ENCODE data around the gene EXD3.
A peak's percentile ranks its signal among the peaks of the same experiment; 100 is the strongest.

Gene EXD3

DNA sequence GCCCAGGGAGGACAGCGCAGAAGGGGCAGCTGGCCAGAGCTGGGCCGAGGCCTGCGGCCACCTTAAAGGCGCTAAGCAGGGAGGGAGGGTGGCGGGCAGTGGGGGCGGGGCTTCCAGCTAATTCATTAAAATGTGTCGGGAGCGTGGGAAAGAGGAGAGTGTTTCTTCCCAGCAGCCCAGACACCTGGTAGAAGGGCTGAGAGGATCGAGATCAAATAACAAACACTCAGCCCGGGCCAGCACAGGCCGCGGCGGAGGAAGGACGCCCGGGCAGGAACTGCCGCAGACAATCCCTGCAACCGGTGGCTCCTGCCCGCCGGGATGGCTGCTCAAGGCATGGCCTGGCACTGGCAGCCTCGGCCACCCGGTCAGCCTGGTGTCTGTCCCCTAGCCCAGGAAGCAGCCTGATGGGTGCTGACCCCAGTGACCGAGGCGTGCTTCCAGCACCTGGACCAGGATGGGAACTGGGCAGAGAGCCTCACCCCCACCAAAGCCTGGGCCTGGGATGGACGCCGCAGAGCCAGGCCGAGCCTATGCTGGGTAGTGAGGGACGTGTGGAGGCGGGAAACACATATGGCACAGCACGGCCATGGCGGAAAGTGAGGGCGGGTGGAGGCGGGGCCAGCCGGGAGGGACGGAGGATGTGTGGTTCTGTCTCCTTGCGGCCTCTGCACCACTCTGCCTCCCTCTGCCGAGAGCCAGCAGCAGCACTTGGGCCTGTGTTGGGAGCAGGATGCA is 117.7 kb downstream of the EXD3 start:
- Histone ChIP-seq H3K9me3 (ENCODE audit: severe bottlenecking) (no peaks in the 10 kb centered on the region), H3K27me3 (ENCODE audit: insufficient read depth, low read depth, severe bottlenecking) (no peaks in the 10 kb centered on the region), H3K27ac (peak overlapping the region; percentile 93), H3K36me3 (no peaks in the 10 kb centered on the region), H3K4me3 (ENCODE audit: low read depth, low read length) (peak overlapping the region; percentile 44)
- DNase-seq: peak; percentile 92
- TF ChIP-seq, protein P1, sequence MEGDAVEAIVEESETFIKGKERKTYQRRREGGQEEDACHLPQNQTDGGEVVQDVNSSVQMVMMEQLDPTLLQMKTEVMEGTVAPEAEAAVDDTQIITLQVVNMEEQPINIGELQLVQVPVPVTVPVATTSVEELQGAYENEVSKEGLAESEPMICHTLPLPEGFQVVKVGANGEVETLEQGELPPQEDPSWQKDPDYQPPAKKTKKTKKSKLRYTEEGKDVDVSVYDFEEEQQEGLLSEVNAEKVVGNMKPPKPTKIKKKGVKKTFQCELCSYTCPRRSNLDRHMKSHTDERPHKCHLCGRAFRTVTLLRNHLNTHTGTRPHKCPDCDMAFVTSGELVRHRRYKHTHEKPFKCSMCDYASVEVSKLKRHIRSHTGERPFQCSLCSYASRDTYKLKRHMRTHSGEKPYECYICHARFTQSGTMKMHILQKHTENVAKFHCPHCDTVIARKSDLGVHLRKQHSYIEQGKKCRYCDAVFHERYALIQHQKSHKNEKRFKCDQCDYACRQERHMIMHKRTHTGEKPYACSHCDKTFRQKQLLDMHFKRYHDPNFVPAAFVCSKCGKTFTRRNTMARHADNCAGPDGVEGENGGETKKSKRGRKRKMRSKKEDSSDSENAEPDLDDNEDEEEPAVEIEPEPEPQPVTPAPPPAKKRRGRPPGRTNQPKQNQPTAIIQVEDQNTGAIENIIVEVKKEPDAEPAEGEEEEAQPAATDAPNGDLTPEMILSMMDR (IDR thresholded peaks at IDR 0.05; ENCODE audit: low read depth, low read length): peak; percentile 58

DNA sequence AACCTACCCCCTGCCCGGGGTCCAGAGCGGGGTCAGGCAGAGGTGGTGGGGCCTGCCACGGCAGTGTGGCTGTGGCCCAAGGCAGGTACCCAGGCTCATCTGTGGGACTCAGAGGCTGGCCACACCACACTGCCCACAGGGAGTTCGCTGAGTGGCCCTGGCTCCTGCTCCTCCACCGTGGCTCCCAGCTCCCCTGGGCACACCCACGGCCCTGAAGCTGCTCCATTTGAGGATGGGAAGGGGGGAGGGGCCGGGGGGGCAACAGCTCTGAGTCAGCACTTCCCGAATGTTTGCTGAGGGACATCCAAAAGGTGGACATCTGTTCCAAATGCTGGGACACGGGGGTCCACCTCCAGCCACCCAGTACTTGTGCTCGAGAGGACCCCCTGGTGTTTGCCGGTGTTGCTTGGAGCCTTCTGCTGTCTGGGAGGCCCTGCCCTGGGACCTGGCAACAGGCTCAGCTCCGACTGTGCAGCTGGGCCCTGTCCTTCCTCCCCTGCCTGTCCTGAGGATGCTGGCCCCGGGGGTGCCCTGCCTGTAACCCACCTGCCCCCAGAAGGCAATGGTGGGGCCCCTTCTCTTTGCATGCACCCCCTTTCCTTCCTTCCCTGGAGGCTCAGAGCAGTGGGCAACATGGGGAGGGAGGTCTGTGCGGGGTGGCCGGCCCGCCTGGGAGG is 118.4 kb downstream of the EXD3 start:
- TF ChIP-seq, protein P1 (IDR thresholded peaks at IDR 0.05; ENCODE audit: low read depth, low read length): 0 out of 2 replicates have a peak, but pooled peaks have one; percentile 38
- peak; percentile 63 for DNase-seq
- H3K36me3 ChIP-seq: peaks cover 3% of the 10 kb centered on the region; the same call in 1 of the 2 replicates

DNA sequence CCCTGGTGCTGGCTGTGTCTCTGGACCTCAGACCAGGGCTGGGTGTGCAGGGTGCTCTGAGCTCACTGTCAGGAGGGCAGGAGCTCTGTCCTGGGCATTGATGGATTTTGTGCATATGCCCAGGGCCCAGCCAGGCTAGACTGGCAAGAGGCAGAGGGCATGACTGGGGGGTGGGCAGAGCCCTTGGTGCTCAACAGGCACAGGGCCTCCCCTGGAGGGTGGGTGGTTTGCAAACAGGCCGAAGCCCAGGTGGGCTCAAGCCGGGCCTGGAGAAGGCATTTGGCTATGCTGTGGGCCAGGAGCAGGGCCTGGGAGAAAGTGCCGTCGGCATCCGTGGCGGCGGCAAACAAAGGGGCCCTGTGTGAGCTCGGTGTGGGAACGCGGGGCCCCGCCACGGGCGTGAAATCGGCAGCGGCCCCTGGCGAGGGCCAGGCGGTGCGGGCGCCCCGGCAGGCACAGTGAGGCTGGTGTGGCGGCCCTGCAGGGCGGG is 119.0 kb downstream of the EXD3 start:
- no peak for DNase-seq
- Histone ChIP-seq H3K27me3 (ENCODE audit: insufficient read depth, low read depth, severe bottlenecking) (no peaks in the 10 kb centered on the region), H3K4me3 (ENCODE audit: low read depth, low read length) (no peak overlapping the region), H3K9me3 (ENCODE audit: severe bottlenecking) (no peaks in the 10 kb centered on the region), H3K27ac (no peak overlapping the region; the same call in 1 of the 2 replicates), H3K36me3 (peaks cover 9% of the 10 kb centered on the region)
- TF ChIP-seq, protein P1 (IDR thresholded peaks at IDR 0.05; ENCODE audit: low read depth, low read length): no peak

More for the DNA sequence above, 118.4 kb downstream of the EXD3 start:
- Histone ChIP-seq H3K27me3 (ENCODE audit: insufficient read depth, low read depth, severe bottlenecking) (no peaks in the 10 kb centered on the region), H3K4me3 (ENCODE audit: low read depth, low read length) (peak overlapping the region; percentile 44), H3K9me3 (ENCODE audit: severe bottlenecking) (no peaks in the 10 kb centered on the region), H3K27ac (peak overlapping the region; percentile 93)

DNA sequence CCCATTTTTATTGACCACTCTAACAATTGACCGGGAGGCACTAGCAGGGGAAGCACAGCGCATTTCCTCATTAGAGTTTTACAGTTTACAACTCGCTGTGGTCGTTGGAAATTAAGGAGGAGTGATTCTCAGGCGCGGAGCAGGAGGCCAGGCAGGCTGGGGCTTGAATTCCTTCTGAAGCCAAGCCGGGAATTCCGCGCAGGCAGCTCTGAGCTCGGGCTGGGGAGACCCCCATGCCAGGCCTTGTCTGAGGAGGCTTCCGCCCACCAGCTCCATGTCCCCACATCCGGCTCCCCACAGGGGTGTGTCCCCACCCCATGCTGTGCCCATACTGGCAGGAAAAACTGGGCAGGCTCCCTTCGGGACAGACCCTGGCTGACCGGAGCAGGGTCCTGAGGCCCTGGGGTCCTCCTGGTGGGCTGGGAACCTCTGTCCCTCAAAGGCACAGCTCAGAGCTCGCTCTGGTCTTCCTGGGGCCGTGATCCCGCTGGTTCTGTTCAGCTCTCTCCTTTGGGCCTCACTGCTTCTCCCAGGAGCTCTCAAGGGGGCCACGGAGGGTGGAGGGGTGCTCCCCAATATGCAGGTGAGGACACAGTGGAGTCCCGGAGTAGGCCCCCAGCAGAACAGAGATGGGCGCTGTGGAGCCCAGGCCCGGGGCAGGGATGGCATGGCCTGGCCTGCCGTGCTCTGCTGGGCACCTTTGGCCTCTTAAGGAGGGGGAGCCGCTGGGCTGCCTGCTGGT is 119.6 kb downstream of the EXD3 start:
- TF ChIP-seq, protein P1 (IDR thresholded peaks at IDR 0.05; ENCODE audit: low read depth, low read length): no peak
- H3K36me3 ChIP-seq: peaks cover 10% of the 10 kb centered on the region
- H3K9me3 ChIP-seq (ENCODE audit: severe bottlenecking): no peaks in the 10 kb centered on the region
- H3K4me3 ChIP-seq (ENCODE audit: low read depth, low read length): peak overlapping the region; percentile 60
- DNase-seq: no peak
- no peaks in the 10 kb centered on the region for H3K27me3 ChIP-seq (ENCODE audit: insufficient read depth, low read depth, severe bottlenecking)
- H3K27ac ChIP-seq: peak overlapping the region; percentile 78; the same call in 1 of the 2 replicates

DNA sequence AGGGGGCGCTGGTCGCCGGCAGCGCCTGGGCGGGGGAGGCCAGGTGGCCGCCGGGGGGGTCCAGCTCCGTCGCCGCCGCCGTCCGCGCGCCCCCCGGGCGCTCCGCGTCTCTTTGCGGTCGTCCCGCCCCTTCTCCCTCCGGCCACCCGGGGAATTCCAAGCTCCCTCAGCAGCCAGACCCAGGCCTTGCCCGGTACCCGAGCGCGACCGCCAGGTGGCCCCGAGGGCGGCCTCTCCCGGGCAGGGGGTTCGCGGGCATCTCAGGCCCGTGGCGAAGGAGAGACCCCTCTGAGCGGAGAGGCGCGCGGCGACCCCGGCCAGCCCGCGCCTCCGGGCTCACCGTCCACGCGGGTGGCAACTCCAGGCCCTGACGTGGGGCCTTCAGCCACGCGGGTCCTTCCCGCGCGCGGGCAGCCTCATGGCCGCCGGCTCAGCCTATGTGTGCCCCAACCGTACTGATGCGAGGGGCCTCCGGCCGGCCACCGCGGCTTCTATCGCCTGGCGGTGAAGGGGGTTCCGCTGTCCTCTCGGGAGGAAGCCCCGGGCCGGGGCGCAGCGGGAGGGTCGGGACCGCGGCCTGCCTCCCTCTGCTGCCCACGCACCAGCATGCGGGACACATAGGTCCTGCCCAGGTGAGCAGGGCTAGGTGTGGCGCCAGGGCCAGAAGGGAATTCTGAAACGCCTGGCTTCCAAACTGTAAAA is 120.4 kb downstream of the EXD3 start:
- H3K9me3 ChIP-seq (ENCODE audit: severe bottlenecking): no peaks in the 10 kb centered on the region
- peak; percentile 26 for DNase-seq
- H3K36me3 ChIP-seq: peaks cover 10% of the 10 kb centered on the region
- H3K27ac ChIP-seq: peak overlapping the region; percentile 78
- TF ChIP-seq, protein P1 (IDR thresholded peaks at IDR 0.05; ENCODE audit: low read depth, low read length): peak; percentile 59; the same call in 1 of the 2 replicates
- H3K4me3 ChIP-seq (ENCODE audit: low read depth, low read length): peak overlapping the region; percentile 60
- no peaks in the 10 kb centered on the region for H3K27me3 ChIP-seq (ENCODE audit: insufficient read depth, low read depth, severe bottlenecking)

Measured in WERI-Rb-1 (cell line).